Thoracic aorta (tissue), 2 donors: ENCODE results near the gene CAB39. TPM values are rescaled to one million over a fixed set of nuclear protein-coding genes. Genes with fewer than 3 reads are reported as not detected.
"Not testable (repeated sequence)": the region's sequence is repeated elsewhere in the genome, so short reads cannot be mapped to it uniquely, and the experiment has no call there.

Experiments used
- ATAC-seq: fragments of 150-250 bp; one replicate; pipeline ENCODE4 v1.8.0; 2017; ENCODE audit warnings: low read depth; ENCODE audit not compliant: insufficient number of reproducible peaks, low FRiP score
- DNase-seq: peaks from one replicate; pipeline ENCODE4 v3.0.0-alpha.2; 2020; ENCODE audit warnings: low spot score
- H3K27ac ChIP-seq, 2 donors: fragments of 200-600 bp; sonication (generic); 1 replicate in 1 of 2; 2 replicates in 1 of 2; pipeline ENCODE4 v1.5.1; 2016; ENCODE audit warnings: mild to moderate bottlenecking in 2 of 2, moderate library complexity in 2 of 2
- H3K27me3 ChIP-seq: fragments of 200-600 bp; sonication (generic); replicated peaks from 2 replicates; pipeline ENCODE4 v1.6.0; 2016; ENCODE audit warnings: mild to moderate bottlenecking; ENCODE audit not compliant: insufficient read depth
- H3K36me3 ChIP-seq: fragments of 200-600 bp; sonication (generic); one replicate; pipeline ENCODE4 v1.5.1; 2016
- H3K4me1 ChIP-seq, 2 donors: fragments of 200-600 bp; sonication (generic); 1 replicate in 1 of 2; 2 replicates in 1 of 2; pipeline versions ENCODE4 v1.5.1 to v1.6.0; 2016; ENCODE audit warnings: low read depth in 2 of 2, mild to moderate bottlenecking in 1 of 2; ENCODE audit not compliant: control insufficient read depth in 1 of 2
- H3K4me3 ChIP-seq: fragments of 200-600 bp; sonication (generic); 2 replicates; pipeline ENCODE4 v1.5.1; 2016; ENCODE audit warnings: mild to moderate bottlenecking
- H3K9me3 ChIP-seq: fragments of 200-600 bp; sonication (generic); 2 replicates; pipeline ENCODE4 v1.5.1; 2016
- total RNA-seq, 2 donors: library from RNA; depleted of rRNA; stranded (reverse); fragments of >200 nt; gene quantifications; one replicate each; pipeline versions ENCODE4 v1.1.0 to v1.2.3, GENCODE V29; 2016
- TF ChIP-seq, protein P1 (sequence below): fragments of 200-600 bp; sonication (generic); IDR thresholded peaks from one replicate; pipeline ENCODE4 v1.5.1; 2019; ENCODE audit warnings: antibody characterized with exemption

The CAB39 gene
- total RNA-seq, 2 donors from 2014 or later, result 83.1 to 103 TPM

DNA sequence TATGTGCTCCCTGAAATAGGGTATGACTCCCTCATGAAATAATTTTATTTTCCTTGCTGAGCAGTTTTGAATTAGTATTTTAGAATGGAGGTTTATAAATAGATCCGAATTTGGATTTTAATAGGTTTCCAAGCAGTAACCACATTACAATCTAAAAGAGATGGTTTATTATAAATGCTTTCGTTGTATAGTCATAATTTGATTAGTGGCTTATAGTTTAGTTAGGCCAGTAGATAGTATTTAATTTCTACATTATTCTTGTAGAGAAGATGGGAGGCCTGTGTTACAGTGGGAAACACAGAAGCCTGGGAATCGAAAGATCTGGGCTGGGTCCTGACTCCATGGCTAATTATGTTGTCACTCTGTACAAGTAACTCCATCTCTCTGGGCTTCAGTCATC, 6.7 kb downstream of the CAB39 start:
- no peak for DNase-seq
- no peaks in the 10 kb centered on the region for H3K36me3 ChIP-seq

DNA sequence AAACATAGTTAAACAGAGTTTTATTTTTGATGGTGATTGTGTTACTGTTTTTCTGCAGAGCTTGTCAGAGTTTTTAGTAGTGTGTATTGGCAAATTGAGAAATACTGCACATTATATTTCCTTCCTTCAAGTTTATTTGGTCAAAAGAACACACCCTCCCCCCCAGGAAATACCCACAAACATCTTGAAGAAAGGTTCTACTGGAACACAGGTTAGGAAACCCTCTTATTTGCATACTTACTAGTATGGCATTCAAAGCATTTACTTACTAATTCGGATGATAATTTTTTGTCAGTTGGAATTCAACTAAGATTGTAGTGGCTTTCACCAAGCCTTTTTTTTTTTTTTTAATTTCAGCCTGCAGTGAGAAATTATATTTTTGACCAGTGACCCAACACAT, 9.1 kb downstream of the CAB39 start:
- H3K36me3 ChIP-seq, result peaks cover 3% of the 10 kb centered on the region
- TF ChIP-seq, protein P1, sequence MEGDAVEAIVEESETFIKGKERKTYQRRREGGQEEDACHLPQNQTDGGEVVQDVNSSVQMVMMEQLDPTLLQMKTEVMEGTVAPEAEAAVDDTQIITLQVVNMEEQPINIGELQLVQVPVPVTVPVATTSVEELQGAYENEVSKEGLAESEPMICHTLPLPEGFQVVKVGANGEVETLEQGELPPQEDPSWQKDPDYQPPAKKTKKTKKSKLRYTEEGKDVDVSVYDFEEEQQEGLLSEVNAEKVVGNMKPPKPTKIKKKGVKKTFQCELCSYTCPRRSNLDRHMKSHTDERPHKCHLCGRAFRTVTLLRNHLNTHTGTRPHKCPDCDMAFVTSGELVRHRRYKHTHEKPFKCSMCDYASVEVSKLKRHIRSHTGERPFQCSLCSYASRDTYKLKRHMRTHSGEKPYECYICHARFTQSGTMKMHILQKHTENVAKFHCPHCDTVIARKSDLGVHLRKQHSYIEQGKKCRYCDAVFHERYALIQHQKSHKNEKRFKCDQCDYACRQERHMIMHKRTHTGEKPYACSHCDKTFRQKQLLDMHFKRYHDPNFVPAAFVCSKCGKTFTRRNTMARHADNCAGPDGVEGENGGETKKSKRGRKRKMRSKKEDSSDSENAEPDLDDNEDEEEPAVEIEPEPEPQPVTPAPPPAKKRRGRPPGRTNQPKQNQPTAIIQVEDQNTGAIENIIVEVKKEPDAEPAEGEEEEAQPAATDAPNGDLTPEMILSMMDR, result no peak
- no peak overlapping the region for H3K4me3 ChIP-seq
- no peaks in the 10 kb centered on the region for H3K9me3 ChIP-seq
- H3K27me3 ChIP-seq, result no peaks in the 10 kb centered on the region
- no peak for DNase-seq
- ATAC-seq, result no peak
- no peak overlapping the region for H3K27ac ChIP-seq
- peaks cover 45 to 65% of the 10 kb centered on the region in 2 donors for H3K4me1 ChIP-seq

More for the DNA sequence above, 6.7 kb downstream of the CAB39 start:
- no peak for ATAC-seq
- TF ChIP-seq, protein P1, result no peak
- Histone ChIP-seq H3K4me1 (peaks cover 63 to 84% of the 10 kb centered on the region in 2 donors), H3K4me3 (no peak overlapping the region), H3K27me3 (no peaks in the 10 kb centered on the region), H3K27ac (peak overlapping the region in 1 of 2 donors; percentile 57), H3K9me3 (no peaks in the 10 kb centered on the region)

DNA sequence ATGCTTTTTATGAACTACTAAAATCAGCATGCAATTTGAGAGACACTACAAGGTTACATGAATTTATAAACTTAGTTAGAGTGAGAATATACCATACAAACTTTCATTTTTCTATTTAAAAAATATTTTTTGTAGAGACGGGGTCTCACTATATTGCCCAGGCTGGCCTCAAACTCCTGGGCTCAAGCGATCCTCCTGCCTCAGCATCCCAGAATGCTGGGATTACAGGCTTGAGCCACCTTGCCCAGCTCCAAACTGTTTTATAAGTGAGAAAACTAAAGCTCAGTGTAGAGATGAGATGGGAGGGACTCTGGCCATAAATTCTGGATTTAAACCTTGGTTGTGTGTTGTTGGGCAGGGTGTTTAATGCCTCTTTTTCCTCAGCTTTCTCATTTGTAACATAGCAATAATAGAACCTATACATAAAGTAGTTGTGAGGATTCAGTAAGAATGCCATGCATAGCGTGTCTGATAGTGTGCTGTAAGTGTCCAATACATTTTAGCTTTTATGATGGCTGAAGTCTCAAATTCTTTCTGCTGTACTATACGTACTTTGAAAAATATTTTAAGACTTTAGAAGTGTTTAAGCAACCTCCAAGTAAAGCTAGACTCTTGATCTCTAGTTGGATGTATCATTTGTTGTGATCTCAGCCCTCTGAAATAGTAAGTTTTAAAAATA, 9.7 kb downstream of the CAB39 start:
- no peak for ATAC-seq
- Histone ChIP-seq H3K36me3 (peaks cover 3% of the 10 kb centered on the region), H3K27me3 (no peaks in the 10 kb centered on the region), H3K4me1 (peaks cover 45 to 59% of the 10 kb centered on the region in 2 donors), H3K27ac (no peak overlapping the region), H3K9me3 (no peaks in the 10 kb centered on the region), H3K4me3 (no peak overlapping the region)
- TF ChIP-seq, protein P1, result no peak
- DNase-seq, result no peak

DNA sequence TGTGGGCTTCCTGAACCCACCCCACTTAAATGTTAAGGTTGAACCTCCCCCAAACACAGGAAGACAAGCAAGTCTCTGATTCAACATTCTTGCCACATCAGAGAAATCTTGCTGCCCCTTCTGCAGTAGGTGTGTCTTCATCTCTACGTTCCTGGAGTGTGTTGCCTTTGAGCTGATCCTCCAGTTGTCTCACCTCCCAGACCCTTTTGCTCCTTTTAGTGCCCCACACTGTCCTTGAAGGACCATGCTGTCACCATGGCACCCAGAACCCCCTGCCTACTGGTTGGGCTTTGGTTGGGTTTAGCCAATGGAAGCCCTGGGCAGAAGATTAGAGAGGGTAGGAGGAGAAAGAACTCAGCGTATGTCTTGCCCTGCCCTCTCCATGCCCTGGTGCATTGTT, 10.7 kb downstream of the CAB39 start:
- H3K36me3 ChIP-seq, result peaks cover 3% of the 10 kb centered on the region
- H3K4me1 ChIP-seq, result peaks cover 35 to 49% of the 10 kb centered on the region in 2 donors
- DNase-seq (no peak), ATAC-seq (no peak)
- TF ChIP-seq, protein P1, result no peak
- no peak overlapping the region for H3K27ac ChIP-seq
- H3K27me3 ChIP-seq, result no peaks in the 10 kb centered on the region
- no peaks in the 10 kb centered on the region for H3K9me3 ChIP-seq
- H3K4me3 ChIP-seq, result no peak overlapping the region

GRCh38 chr2:230724957-230725356, 12.3 kb downstream of the CAB39 start:
- not testable (repeated sequence) for H3K9me3 ChIP-seq, H3K36me3 ChIP-seq, H3K27me3 ChIP-seq, H3K4me3 ChIP-seq, H3K27ac ChIP-seq, DNase-seq, ATAC-seq
- peaks cover 22 to 35% of the 10 kb centered on the region in 2 donors for H3K4me1 ChIP-seq

DNA sequence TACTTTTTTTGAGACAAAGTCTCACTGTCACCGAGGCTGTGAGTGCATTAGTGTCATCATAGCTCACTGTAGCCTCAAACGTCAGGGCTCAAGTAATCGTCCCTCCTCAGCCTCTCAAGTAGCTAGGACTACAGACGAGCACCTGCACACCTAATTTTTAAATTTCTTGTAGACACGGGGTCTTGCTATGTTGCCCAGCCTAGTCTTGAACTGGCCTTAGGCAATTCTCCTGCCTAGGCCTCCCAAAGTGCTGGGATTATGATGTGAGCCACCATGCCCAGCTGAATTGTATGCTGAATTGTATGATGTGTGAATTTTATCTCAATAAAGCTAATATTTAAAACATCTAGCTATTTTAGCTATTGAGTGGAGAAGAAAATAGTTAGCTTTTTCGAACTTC, 18.9 kb downstream of the CAB39 start:
- no peak for ATAC-seq

More for the DNA sequence above, 18.9 kb downstream of the CAB39 start:
- H3K27ac ChIP-seq, result no peak overlapping the region
- peaks cover 18 to 24% of the 10 kb centered on the region in 2 donors for H3K4me1 ChIP-seq
- TF ChIP-seq, protein P1, result no peak
- no peaks in the 10 kb centered on the region for H3K9me3 ChIP-seq
- no peaks in the 10 kb centered on the region for H3K27me3 ChIP-seq
- H3K36me3 ChIP-seq, result no peaks in the 10 kb centered on the region
- H3K4me3 ChIP-seq, result no peak overlapping the region
- DNase-seq, result no peak
